IPS-NIHi7 (cell line): ENCODE results near the gene PDE8B.
"Not testable (repeated sequence)": the region's sequence is repeated elsewhere in the genome, so short reads cannot be mapped to it uniquely, and the experiment has no call there.

ENCODE experiments used
- DNase-seq: peaks from one replicate; pipeline ENCODE4 v3.0.0; 2012; ENCODE audit warnings: mixed read lengths; ENCODE audit errors: extremely low spot score

PDE8B gene

GRCh38 chr5:77437194-77437593 is 226.7 kb downstream of the PDE8B start:
- peak; percentile 22 for DNase-seq

DNA sequence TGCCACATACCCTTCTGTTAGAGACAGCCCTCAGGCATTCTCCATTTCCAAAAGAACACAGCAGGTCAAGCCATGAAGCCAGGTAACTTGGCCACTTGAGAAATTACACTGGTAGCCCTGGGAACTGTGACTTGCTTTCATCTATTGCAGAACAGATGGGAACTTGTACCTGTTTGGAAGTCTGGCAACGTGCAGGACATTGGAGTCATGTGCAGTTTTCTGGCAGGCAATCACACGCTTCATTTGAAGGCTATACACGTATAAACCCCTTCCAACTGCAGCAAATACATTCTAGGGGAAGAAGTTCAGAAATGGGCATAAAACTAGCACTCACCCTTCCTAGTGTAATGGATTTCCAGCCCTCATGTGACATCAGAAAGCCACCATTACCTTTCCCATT is 227.6 kb downstream of the PDE8B start:
- DNase-seq: no peak

DNA sequence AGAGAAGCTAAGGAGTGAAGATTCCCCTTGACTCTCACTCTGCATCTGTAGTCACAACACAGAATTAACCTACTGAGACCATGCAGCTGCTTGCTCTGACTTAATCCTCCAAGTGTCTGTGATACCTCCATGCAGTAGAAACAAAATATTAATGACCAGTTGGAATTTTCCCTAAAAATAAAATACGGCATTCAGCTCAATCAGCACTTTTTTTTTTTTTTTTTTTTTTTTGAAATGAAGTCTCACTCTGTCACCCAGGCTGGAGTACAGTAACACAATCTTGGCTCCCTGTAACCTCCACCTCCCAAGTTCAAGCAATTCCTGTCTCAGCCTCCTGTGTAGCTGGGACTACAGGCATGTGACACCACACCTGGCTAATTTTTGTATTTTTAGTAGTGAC is 233.2 kb downstream of the PDE8B start:
- DNase-seq: no peak

DNA sequence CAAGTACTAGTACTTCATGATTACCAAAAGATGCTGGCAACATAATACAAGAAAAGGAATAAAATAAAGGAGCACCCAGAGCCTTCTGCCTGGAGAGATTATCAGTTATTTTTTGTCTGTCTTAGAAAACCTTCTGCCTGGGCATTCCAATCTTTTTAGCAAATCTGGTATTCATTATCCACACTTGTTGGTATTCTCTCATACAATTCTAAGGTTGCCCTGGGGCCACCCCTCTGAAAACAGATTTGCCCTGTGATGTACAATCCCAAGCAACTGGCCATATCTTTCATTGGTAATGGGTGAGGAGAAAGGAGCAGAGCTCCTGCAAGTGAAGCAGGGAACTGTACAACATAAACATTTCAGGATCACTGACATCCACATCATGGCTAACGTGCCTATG is 233.9 kb downstream of the PDE8B start:
- no peak for DNase-seq

DNA sequence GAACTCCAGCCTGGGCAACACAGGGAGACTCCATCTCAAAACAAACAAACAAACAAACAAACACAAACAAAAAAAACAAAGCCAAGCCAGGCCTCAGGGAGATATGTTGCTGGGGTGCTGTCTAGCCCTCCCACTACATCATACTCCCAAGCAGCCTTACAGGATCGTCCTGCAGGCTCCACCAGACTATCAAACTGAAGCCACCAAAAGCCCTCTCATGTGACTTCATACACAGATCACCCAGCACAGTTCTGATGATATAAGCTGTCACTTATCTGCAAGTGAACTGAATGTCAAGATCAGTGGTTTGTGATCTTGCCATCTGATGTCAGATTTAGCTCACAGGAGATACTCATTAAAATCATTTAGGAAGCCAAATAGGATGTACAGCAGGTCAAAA is 238.4 kb downstream of the PDE8B start:
- no peak for DNase-seq

GRCh38 chr5:77449277-77449676 is 238.8 kb downstream of the PDE8B start:
- DNase-seq: no peak

DNA sequence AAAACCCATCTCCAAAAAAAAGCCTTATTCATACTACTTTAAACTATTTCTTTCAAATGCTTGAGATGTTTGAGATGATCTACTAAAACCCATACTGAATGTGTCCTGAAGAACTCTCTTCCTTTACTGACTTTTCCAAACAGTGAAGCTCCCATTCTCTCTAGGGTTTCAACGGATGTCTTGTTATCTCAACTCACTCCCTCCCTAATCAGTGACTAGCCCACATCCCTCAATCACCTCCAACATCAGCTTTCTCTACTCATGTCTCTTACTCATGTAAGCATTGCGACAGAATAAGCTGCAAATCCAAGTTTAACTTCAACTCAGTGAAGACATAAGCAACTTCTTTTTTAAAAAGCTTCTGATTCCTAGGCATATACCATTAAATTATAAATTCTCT is 239.5 kb downstream of the PDE8B start:
- no peak for DNase-seq

- DNase-seq: no peak
Observed at GRCh38 chr5:77452351-77452750, 241.9 kb downstream of the PDE8B start.

- DNase-seq: no peak
Observed at GRCh38 chr5:77454123-77454522, 243.6 kb downstream of the PDE8B start.

DNA sequence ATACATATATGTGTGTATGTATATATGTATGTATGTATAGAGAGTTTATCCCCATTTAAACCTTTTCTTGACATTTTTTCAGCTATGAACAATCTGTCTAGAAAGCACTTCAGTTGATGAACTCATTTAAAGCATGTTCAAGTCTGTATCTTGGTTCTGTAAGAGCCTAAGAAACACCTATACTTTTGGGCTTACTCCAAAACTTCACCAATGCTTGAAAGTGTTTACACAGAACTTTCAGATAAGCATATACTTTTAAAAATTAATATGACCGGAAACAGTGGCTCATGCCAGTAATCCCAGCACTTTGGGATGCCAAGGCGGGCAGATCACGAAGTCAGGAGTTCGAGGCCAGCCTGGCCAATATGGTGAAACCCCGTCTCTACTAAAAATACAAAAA is 250.8 kb downstream of the PDE8B start:
- no peak for DNase-seq

- no peak for DNase-seq
Observed at GRCh38 chr5:77463905-77464304, 253.4 kb downstream of the PDE8B start.

- not testable (repeated sequence) for DNase-seq
Observed at GRCh38 chr5:77468875-77469274, 258.4 kb downstream of the PDE8B start.

GRCh38 chr5:77475041-77475440 is 264.6 kb downstream of the PDE8B start:
- not testable (repeated sequence) for DNase-seq
